AG08396 (cell line): ENCODE results near the gene NOSTRIN.
A peak's percentile ranks its signal among the peaks of the same experiment; 100 is the strongest.
"Not testable (repeated sequence)": the region's sequence is repeated elsewhere in the genome, so short reads cannot be mapped to it uniquely, and the experiment has no call there.

Experiments used
- DNase-seq: peaks from one replicate; pipeline ENCODE4 v3.0.0; 2012; ENCODE audit warnings: low spot score, mixed read lengths

NOSTRIN gene

DNA sequence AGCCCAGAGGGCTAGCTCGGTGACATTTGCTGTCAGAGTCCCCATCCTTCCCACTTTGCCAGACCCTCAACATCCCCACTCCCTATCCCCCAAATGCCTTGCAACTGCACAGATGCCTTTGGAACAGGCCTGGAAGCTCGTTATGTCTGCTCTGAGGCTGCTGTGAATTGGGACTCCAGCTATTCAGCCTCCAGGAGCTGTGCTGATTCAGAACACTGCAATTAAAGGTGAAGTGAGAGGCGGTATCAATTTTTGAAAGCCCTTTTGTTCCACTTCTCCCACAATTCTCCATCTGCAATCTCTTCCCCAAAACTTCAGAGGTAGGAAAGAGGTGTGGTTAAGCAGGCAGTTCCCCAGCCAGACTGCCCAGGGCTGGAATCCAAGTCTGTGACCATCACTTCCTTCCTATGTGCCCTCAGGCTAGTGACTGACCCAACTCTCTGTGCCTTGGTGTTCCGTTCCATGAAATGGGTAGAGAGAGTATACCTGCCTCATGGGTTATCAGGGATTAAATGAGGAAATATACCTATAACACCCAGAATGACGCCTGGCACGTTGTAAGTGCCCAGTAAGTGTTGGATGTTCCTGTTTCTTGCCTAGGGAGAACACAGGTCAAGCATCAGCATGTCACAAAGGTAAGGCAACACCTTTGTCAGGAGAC lies 17.5 kb downstream of the NOSTRIN start:
- no peak for DNase-seq

DNA sequence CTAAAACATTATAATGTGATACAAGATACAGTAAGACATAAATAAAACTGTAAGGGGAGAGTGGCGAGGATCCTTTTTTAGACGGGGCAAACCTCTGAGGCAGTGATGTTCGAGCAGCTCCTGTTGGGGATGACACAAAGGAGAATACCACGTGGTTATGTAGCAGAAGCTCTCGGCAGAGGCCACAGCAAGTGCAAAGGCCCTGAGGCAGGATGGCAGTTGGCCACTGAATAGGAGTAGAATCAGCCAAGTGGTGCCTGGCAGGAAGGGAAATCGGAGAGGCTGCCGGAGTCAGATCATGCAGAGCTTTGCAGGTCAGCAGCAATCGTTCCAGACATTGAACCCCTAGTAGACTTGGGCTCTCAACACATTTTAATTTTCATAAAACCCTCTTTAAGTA lies 19.1 kb downstream of the NOSTRIN start:
- DNase-seq = no peak

DNA sequence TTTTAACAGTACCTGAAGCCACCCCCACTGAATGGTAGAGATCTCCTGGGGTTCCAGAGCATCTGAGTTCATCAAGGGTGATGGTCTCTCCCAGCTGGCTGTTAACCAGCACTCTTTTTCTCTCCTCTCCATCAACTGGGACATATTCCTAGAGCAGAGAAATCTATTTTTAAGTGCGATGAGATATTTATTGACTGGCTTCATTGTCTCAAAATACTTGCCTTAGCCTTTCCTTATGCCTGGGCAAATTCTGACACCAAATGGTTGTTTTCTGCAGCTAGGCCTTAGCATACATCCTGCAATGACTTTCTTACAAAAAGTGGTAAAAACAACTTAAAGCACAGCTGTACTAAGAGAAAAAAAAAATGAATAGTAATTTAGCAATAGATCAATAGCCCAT lies 19.6 kb downstream of the NOSTRIN start:
- no peak for DNase-seq

DNA sequence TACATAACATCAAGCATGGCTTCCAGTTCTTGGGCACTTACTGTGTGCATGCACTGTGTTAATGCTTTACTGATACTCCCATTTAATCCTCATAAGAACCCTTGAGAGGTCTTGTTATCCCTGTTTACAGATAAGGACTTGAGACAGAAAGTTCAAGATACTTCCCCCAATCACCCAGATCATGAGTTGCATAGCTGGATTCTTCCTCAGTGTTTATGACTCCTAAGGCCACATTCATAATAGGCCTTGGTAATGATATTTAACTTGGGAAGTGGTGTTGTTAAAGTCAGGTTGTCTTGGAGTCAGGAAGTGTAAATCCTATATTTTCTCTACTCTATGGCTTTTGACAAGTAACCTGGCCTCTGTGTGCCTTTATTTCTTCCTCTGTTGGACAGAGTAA lies 22.7 kb downstream of the NOSTRIN start:
- DNase-seq = no peak

DNA sequence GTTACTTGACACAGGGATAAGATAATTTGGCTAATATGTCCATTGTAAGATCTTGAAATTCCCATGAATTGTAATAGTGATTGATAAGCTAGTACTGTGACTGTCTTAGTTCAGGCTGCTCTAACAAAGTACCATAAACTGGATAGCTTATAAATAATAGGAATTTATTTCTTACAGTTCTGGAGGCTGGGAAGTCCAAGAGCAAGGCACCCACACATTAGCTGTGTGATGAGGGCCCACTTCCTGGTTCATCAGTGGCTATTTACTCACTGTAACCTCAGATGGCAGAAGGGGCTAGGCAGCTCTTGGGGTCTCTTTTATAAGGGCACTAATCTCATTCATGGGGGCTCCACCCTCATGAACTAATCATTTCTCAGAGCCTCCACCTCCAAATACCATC lies 28.5 kb downstream of the NOSTRIN start:
- no peak for DNase-seq

DNA sequence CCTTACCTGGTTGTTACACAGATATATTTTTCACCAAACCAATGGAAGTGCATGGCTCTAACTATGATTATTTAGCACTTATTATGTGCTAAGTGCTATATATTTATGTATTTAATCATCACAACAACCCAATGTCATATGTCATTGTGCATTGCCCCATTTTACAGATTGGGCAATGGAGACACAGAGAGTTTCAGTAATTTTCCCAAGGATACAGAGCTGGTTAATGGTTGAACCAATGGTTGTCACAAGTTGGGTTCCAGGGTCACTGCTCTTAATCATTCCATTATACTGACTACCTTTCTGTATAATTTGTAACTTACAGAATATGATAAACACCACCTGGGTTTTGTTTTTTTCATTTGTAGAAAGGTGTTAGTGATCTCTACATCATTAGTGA lies 29.2 kb downstream of the NOSTRIN start:
- no peak for DNase-seq

DNA sequence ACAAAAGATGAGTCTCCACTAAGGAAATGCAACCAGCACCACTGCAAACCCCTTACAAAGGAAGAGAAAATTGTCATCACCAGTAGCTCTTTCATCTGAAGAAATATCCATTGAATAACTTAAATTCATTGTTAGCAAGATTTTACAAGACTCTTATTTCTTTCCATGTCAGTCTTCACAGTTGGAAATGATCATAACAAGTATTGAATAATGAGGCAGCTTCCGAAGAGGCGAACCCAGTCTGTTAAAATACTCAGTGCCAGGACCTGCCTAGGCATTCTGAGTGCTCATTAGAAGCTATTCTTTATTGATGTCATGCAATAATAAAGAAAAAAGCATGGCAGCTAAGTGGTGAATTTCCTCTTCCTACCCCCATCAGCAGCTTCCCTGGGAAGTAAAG lies 33.5 kb downstream of the NOSTRIN start:
- DNase-seq = no peak

DNA sequence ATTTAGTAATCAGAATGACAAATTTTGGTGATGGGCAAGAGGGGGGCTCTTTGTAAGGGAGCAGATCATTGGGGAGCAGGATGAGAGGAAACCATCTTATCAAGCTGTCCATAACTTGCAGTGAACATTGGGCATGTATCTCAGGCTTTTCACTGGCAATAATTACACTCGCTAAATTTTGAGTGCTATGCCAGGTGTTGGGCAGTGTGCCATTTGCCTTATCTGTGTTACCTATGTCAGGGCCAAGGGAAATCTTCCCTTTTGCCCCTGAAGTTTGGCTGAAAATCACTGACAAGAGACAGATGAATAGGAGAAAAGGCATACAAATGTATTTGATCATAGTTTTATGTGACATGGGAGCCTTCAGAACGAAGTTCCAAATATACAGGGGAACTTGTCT lies 39.0 kb downstream of the NOSTRIN start:
- no peak for DNase-seq

DNA sequence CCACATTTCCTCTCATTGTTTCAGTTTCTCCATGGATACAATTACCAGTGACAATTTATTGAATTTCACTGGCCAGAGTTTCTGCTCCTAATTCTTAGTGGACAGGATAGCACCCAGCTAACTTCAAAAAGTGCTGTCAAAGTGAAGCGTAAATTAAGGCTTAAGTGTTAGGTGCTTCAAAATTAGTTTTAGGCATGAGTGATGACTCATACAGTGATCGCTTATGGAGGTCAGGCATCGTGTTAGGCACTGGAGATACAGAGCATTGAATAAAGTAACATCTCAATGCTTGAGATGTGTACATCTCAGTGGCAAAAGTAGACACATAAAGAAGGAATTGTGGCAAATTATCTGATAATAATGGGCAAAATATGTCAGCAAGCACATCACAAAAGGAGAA lies 40.8 kb downstream of the NOSTRIN start:
- no peak for DNase-seq

DNA sequence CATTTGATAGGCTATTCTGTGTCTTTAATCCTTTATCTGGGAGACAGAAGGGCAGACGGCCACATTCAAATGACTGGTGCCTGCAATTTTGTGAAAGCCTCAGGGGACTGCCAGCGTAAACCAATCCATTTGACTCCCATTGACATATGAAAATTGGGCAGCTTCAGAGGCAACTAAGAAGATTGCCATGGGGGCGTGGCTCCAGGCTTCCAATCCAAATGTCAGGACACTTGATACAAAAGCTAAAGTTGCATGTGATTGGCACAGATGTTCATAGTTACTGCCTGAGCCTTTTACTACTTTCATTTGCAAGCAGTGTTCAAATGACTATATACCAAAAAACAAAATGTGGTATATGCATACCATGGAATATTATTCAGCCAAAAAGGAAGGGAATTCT lies 45.8 kb downstream of the NOSTRIN start:
- no peak for DNase-seq

DNA sequence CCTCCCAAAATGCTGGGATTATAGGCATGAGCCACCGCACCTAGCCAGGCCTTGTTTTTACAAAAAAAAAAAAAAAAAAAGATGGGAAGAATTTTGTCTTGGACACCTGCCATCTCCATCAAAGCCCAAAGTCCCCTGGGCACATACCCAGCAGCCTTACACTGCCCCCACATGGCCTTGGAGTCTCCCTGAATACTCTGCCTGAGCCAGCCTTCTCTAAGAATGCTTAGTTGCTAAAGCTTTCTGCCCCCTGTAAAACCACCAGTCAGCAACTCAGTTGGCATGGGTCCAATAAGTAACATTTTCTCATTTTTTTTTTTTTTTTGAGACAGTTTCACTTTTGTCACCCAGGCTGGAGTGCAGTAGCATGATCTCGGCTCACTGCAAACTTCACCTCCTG lies 47.2 kb downstream of the NOSTRIN start:
- DNase-seq = peak; percentile 20

DNA sequence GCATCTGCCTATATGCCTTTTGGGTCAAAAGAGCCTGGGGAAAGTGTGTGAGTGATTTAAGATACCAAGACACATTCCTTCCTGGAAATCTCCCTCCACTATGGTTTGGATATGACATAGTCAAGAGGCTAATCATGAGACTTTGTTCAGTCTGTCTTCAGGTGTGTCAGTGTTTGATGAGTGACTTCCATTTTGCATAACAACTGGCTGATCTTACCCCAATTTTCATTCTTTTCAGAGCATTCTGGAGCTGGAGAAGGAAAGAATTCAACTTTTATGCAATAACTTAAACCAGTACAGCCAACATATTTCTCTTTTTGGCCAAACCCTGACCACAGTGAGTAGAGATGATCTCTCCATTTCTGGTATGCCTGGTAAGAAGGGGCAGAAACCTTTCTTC lies 48.4 kb downstream of the NOSTRIN start:
- no peak for DNase-seq

DNA sequence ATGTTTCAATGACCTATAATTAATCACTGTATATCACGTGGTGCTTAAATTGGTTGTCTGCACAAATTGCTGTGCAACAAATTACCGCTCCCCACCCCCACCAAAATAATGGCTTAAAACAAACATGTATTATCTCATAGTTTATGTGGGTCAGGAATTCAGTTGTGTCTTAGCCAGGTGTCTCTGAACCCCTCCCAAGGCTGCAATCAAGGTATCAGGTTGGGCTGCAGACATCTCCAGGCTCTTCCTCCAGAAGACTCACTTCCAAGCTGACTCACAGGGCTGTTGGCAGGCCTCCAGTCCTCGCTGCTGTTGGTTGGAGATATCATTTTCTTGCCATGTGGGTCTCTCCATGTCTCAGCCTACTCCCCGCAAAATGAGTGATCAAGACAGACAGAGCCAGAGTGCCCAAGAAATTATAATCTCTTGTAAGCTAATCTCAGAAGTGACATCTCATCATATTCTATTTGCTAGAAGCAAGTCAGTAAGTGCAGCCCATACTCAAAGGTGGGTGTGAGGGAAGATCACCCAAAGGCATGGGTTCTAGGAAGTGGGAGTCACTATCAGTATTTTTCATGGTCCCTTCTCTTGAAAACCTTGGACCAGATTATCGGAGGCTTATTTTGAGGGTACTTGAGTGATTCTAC lies 49.4 kb downstream of the NOSTRIN start:
- peak; percentile 38 for DNase-seq

DNA sequence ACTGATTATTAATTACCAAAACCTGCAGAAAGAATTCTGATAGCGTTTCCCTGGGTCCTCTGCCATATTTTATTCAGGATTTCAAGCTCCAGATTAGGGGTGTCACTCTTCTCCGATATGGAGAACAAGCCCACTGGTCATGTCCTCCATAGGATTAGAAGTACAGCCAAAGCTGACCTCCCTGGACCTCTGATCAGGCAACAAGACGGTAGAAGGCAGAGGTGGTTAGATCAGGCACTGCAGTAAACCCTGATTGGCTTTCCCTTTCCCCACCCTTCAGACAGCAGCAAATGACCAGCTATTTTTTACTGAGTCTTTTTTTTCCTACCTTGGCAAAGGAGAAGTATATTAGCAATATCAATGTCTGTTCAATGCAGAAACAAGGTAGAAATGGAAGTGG lies 50.0 kb downstream of the NOSTRIN start:
- no peak for DNase-seq

DNA sequence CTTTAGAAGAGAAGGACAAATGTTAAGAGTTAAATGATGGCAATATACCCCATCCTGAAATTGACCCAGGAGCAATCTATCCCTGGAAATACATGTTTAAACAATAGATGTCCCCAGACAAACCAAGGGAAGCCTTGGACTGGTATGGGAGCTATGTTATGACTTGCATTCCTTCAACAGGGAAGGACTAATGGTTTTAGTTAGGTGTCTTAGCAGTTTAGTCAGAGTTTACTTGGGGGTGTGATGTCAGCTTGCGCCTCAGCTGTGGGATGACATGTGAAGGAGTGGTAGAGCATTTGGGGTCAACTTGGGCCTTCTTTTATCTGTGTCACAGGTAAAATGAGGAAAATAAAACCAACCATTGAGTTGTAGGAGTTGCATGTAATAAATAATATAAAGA lies 51.0 kb downstream of the NOSTRIN start:
- no peak for DNase-seq

DNA sequence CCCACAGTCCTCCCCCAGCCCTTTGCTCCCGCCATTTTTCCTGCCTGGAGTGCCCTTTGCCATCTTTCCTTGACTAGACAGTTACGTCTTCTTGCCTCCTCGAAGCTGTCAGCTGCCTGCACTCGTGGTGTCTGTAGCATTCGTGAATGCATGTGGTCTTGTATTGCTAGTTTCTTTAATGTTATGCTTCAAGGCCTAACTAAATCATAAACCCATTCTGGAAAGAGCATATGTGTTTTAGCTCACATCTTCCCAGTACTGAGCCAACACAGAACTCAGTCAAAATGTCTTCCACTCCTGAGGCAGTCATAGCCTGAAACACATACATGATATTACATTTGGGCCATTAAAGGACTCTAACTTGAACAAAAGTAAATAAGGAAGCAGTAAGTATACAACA lies 52.2 kb downstream of the NOSTRIN start:
- no peak for DNase-seq

DNA sequence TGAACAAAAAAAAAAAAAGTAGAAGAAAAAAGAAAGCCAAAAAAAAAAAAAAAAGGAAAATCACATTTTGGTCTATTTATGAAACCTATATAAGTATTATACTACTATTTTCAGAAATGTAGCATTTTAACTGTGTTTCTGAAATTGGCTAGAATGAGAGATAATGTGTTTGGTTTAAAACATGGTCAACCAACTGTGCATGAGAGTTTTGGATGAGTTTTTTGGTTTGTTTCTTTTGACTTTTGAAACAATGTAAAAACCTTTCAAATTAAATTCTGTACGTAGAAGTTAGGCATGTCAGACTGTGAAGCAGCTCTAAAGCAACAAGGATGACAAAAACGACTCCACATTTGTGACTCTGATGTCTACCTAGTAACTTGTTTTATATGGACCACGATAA lies 53.2 kb downstream of the NOSTRIN start:
- DNase-seq = no peak

DNA sequence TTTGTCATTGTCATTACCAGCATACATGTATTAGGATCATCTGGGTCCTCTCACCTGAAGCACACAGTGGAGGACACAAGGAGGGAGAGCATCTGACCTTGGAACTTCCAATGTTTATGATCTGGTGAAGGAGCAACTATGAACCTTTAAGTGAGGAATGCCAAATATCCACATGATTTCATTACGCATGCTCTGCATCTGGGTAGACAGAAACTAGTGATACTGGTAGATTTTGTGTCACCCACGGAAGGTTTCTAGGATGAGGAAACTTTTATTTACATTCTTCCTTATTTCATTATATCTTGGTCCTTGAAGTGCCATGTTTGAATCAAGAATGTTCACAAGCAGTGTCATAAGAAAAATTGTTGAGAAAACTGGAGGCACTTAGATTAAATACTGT lies 55.7 kb downstream of the NOSTRIN start:
- DNase-seq = no peak

DNA sequence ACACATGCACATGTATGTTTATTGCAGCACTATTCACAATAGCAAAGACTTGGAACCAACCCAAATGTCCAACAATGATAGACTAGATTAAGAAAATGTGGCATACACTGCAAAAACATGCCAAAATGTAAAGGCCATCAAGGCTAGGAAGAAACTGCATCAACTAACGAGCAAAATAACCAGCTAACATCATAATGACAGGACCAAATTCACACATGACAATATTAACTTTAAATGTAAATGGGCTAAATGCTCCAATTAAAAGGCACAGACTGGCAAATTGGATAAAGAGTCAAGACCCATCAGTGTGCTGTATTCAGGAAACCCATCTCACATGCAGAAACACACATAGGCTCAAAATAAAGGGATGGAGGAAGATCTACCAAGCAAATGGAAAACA lies 64.7 kb downstream of the NOSTRIN start:
- DNase-seq = not testable (repeated sequence)

DNA sequence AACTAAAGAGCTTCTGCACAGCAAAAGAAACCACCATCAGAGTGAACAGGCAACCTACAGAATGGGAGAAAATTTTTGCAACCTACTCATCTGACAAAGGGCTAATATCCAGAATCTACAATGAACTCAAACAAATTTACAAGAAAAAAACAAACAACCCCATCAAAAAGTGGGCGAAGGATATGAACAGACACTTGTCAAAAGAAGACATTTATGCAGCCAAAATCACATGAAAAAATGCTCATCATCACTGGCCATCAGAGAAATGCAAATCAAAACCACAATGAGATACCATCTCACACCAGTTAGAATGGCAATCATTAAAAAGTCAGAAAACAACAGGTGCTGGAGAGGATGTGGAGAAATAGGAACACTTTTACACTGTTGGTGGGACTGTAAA lies 67.9 kb downstream of the NOSTRIN start:
- not testable (repeated sequence) for DNase-seq

DNA sequence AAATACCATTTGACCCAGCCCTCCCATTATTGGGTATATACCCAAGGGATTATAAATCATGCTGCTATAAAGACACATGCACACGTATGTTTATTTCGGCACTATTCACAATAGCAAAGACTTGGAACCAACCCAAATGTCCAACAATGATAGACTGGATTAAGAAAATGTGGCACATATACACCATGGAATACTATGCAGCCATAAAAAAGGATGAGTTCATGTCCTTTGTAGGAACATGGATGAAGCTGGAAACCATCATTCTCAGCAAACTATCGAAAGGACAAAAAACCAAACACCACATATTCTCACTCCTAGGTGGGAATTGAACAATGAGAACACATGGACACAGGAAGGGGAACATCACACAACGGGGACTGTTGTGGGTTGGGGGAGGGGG lies 68.4 kb downstream of the NOSTRIN start:
- DNase-seq = not testable (repeated sequence)

DNA sequence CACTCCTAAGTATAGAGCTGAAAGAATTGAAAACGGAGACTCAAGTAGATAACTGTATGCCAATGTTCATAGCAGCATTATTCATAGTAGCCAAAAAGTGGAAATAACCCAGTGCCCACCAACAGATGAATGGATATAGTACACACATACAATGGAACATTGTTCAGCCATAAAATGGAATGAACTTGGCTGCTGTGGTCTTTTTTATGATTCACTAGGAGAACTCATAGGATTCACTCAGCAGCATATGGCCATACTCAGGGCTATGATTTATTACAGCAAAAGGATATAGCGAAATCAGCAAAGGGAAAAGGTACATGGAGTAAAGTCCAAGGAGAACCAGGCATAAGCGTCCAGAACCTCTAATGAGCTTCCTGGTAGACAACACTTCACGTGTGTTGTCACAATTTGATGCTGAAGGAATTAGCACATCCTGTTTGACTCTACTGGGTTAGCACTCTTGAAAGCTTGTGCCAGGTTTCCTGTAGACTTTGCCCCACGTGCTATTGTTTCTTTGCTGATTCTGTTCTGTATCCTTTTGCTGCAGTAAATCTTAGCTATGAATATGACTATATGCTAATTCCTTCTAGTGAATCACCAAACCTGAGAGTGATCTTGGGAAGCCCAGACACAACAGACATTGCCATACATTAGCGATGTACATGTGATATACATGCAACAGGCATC lies 72.1 kb downstream of the NOSTRIN start:
- DNase-seq = no peak

DNA sequence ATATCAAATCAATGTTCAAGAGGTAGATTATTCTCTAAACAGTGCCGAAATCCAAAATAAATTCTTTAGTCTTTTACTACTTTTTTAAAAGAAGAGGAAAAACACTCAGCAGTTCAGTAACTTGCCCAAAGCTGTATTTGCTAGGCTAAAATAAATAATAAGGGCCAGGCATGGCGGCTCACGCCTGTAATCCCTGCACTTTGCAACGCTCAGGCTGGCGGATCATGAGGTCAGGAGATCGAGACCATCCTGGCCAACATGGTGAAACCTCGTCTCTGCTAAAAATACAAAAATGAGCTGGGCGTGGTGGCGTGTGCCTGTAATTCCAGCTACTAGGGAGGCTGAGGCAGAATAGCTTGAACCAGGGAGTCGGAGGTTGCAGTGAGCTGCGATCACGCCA lies 79.7 kb downstream of the NOSTRIN start:
- DNase-seq = not testable (repeated sequence)

DNA sequence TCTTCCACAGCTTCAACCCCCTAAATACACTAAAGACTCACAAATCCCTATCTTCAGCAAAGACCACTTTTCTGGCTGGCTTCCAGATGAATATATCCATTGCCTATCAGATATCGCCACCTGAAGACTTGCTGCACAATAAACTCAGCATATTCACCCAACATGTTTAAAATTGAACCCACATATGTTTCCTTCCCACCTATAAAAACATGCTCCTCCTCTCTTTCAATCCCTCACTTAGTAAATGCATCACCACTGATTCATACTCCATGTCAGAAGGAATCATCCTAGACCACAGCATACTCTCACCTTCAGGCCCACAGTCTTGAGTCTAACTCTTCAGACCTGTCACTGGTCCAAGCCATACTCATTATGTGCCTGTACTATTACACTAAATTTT lies 82.5 kb downstream of the NOSTRIN start:
- no peak for DNase-seq
